Choroid plexus epithelial cell (primary cell): ENCODE data around the gene AGFG2.
"Not testable (repeated sequence)": the region's sequence is repeated elsewhere in the genome, so short reads cannot be mapped to it uniquely, and the experiment has no call there.

ENCODE experiments used
- DNase-seq: peaks from one replicate; pipeline ENCODE4 v3.0.0-alpha.2; 2010; ENCODE audit warnings: low read depth
- H3K4me3 ChIP-seq: 2 replicates; pipeline ENCODE4 v1.5.1; 2011; ENCODE audit warnings: low read depth, mild to moderate bottlenecking, control low read depth, low read length, moderate library complexity
- TF ChIP-seq, protein P1 (sequence below): conservative IDR thresholded peaks from 2 replicates; pipeline ENCODE4 v1.5.1; 2011; ENCODE audit warnings: low read depth, mild to moderate bottlenecking, control low read depth, inconsistent platforms, low read length, moderate library complexity

Gene AGFG2

DNA sequence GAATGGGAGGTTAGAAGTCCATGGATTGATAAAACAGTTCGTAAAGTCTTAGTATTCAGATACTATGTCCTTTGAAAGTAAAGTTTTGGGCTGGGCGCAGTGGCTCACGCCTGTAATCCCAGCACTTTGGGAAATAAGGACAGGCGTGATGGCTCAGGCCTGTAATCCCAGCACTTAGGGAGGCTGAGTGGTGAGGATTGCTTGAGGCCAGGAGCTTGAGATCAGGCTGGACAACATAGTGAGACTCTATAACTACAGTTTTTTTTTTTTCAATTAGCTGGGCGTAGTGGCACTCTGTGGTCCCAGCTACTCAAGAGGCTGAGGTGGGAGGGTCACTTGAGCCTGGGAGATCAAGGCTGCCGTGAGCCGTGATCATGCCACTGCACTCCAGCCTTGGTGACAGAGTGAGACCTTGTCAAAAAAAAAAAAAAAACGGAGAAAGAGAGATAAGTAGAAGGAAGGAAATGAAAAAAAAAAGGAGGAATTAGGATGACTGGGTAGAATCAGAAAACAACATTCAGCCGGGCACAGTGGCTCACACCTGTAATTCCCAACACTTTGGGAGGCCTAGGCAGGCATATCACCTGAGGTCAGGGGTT is 25.7 kb upstream of the AGFG2 start:
- TF ChIP-seq, protein P1, sequence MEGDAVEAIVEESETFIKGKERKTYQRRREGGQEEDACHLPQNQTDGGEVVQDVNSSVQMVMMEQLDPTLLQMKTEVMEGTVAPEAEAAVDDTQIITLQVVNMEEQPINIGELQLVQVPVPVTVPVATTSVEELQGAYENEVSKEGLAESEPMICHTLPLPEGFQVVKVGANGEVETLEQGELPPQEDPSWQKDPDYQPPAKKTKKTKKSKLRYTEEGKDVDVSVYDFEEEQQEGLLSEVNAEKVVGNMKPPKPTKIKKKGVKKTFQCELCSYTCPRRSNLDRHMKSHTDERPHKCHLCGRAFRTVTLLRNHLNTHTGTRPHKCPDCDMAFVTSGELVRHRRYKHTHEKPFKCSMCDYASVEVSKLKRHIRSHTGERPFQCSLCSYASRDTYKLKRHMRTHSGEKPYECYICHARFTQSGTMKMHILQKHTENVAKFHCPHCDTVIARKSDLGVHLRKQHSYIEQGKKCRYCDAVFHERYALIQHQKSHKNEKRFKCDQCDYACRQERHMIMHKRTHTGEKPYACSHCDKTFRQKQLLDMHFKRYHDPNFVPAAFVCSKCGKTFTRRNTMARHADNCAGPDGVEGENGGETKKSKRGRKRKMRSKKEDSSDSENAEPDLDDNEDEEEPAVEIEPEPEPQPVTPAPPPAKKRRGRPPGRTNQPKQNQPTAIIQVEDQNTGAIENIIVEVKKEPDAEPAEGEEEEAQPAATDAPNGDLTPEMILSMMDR = no peak
- no peak overlapping the region for H3K4me3 ChIP-seq
- no peak for DNase-seq

DNA sequence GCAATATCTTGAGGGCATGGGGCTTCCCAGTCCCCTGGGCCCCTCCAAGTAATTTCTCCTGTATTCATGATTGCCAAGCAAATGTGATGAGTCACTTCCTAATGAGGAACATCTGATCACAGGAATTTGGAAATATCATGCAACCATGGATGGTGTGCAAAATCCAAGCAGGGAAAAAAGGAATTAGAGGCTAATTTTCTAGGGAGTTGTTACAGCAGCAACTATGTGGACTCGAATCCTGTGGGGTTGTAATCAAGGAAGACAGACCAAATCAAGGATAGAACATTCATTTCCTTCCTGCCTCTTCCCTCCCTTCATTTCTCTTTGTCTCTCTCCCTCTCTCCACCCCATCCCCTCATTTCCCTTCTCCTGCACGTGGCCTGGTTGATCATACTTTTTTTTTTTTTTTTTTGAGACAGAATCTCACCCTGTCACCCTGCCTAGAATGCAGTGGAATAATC is 23.9 kb upstream of the AGFG2 start:
- peak; percentile 56 for DNase-seq
- no peak overlapping the region for H3K4me3 ChIP-seq
- TF ChIP-seq, protein P1 = no peak

DNA sequence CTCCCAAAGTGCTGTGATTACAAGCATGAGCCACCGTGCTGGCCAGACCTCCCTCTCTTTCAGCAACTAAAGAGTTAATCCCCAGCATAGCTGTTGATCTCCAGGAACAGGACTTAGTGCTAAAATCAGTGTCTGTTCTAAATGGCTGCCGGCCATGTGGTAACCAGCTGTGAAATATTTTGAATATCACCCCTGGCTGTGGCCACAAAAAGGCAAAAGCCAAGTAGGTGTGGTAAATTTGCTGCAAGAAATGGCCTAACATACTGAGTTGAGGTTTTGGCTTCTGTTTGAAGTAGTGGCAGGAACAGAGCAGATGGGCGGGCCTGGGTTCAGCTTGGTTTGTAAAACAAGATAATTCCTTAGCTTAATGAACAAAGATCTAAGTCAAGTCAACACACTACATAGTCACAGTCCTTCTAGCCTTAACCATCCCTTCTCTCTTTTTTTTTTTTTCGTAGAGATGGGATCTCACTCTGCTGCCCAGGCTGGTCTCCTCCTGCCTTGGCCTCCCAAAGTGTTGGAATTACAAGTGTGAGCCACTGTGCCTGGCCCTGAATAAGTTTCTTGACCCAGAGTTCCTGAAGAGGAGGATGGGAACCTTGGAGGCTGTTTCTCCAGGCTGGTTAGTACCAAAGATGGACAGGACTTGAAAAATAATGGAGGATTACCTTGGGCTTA is 22.7 kb upstream of the AGFG2 start:
- DNase-seq = peak; percentile 98
- TF ChIP-seq, protein P1 = no peak
- H3K4me3 ChIP-seq = no peak overlapping the region

DNA sequence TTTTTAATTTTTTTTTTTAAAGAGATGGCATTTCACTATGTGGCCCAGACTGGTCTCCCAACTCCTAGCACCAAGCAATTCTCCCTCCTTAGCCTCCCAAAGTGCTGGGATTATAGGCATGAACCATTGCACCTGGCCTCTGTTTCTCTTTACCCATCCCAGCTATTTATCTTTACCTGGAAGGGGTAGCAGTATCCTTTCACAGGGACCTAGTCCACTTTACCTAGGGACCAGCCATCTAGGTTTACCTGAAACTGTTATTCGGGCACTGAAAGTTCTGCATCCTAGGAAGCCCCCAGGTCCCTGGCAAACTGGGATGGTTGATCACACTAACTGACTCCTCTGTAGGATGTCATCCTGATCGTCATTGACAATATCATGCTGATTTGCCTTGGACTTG is 21.7 kb upstream of the AGFG2 start:
- no peak overlapping the region for H3K4me3 ChIP-seq
- DNase-seq = no peak
- TF ChIP-seq, protein P1 = no peak

DNA sequence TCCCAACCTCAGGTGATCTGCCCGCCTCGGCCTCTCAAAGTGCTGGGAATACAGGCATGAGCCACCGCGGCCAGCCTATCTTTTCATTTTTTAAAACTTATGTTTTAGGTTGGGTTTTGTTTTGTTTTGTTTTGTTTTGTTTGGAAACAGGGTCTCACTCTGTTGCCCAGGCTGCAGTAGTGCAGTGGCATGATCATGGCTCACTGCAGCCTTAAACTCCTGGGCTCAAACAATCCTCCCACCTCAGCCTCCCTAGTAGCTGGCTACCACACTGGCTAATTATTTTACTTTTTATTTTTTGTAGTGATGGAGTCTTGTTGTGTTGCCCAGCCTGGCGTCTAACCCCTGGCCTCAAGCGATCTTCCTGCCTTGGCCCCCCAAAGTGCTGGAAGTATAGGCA is 19.4 kb upstream of the AGFG2 start:
- TF ChIP-seq, protein P1 = no peak
- DNase-seq = no peak
- H3K4me3 ChIP-seq = no peak overlapping the region

DNA sequence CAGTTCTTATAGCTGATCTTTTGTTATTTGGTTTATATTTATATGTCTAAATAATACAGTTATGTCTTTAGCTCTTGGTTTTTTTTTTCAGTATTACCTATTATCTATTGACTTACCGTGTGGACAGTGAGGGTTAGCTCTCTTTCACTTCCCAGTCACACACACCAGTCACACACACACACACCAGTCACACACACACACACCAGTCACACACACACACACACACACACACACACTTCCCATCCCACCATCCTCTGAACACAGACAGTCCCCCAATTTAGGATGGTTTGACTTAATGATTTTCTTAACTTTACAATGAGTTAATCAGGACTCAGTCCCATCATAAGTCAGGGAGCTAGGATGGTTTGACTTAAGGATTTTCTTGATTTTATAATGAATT is 18.9 kb upstream of the AGFG2 start:
- DNase-seq = no peak
- no peak overlapping the region for H3K4me3 ChIP-seq
- TF ChIP-seq, protein P1 = no peak

DNA sequence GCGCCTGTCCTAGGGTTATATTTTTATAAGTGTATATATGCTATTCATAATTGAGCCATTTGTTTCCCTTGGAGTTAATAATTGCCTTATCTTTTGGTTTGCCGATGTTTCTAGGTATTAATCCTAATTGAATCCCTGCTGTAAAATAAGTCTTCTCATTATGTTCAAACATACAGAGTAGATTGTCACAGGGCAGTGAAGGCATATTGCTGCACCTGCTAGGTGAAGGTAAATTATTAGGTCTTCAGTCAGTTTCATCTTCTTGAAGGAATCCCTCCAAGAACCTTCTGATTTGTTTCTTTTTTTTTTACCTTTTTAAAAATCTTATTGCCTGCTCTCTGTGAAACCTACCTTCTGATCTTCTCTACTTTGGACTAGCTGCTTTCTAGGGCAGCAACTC is 17.9 kb upstream of the AGFG2 start:
- TF ChIP-seq, protein P1 = no peak
- H3K4me3 ChIP-seq = no peak overlapping the region
- DNase-seq = no peak

DNA sequence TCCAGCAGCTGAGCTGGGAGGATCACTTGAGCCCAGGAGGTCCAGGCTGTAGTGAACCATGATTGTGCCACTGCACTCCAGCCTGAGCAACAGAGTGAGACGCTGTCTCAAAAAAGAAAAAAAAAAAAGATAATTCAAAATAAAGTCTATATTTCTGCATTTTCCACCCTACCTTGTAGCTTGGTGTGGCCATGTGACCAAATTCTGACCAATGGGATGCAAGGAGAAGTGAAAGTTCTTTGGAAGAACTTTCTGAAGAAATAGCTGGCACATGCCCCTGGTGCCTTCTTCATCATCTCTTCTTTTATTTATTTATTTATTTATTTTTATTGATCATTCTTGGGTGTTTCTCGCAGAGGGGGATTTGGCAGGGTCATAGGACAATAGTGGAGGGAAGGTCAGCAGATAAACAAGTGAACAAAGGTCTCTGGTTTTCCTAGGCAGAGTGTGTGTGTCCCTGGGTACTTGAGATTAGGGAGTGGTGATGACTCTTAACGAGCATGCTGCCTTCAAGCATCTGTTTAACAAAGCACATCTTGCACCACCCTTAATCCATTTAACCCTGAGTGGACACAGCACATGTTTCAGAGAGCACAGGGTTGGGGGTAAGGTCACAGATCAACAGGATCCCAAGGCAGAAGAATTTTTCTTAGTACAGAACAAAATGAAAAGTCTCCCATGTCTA is 17.0 kb upstream of the AGFG2 start:
- peak; percentile 20 for DNase-seq
- H3K4me3 ChIP-seq = not testable (repeated sequence)

DNA sequence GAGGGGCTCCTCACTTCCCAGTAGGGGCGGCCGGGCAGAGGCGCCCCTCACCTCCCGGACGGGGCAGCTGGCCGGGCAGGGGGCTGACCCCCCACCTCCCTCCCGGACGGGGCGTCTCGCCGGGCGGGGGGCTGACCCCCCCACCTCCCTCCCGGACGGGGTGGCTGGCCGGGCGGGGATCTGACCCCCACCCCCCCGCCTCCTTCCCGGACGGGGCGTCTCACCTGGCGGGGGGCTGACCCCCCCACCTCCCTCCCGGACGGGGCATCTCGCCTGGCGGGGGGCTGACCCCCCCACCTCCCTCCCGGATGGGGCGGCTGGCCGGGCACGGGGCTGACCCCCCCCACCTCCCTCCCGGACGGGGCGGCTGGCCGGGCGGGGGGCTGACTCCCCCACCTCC is 15.8 kb upstream of the AGFG2 start:
- not testable (repeated sequence) for DNase-seq, H3K4me3 ChIP-seq

DNA sequence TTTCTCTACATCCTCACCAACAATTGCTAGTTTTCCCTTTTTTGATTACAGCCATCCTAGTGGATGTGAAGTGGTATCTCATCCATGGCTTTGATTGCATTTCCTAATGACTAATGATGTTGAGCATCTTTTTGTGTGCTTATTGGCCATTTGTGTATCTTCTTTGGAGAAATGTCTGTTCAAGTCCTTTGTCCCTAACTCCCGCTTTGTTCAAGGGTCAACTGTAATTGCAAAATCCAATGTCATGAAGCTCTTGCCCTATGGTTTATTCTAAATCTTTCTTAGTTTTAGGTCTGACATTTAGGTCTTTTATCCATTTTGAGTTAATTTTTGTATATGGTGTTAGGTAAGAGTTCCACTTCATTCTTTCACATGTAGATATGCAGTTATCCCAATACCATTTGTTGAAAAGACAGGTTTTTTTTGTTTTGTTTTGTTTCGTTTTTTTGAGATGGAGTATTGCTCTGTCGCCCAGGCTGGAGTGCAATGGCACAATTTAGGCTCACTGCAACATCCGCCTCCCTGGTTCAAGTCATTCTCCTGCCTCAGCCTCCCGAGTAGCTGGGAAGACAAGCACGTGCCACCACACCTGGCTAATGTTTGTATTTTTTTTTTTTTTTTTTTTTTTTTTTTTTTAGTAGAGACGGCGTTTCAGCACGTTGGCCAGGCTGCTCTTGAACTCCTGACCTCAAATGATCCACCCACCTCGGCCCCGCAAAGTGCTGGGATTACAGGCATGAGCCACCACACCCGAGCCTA is 10.7 kb upstream of the AGFG2 start:
- DNase-seq, H3K4me3 ChIP-seq: not testable (repeated sequence)
